Neural cell (in vitro differentiated cells): ENCODE measurements around the gene MYADML2. TPM values are rescaled to one million over a fixed set of nuclear protein-coding genes. Genes with fewer than 3 reads are reported as not detected.

ENCODE experiments used
- H2AFZ ChIP-seq: fragments of 200-600, 300-800 bp; sonication (generic), shearing (Covaris generic); 2 replicates; pipeline ENCODE4 v1.6.0; 2014; ENCODE audit warnings: low read depth, mild to moderate bottlenecking, antibody characterized with exemption, low read length, moderate library complexity
- H3F3A ChIP-seq: fragments of 200-600 bp; shearing (Covaris generic); 2 replicates; pipeline ENCODE4 v1.6.1; 2016; ENCODE audit warnings: mild to moderate bottlenecking, moderate library complexity, mixed read lengths, antibody characterized with exemption, low read length; ENCODE audit not compliant: insufficient read depth, poor library complexity, severe bottlenecking
- H3K27ac ChIP-seq: fragments of 200-600, 300-800 bp; sonication (generic), shearing (Covaris generic); 2 replicates; pipeline ENCODE4 v1.5.1; 2014; ENCODE audit warnings: mild to moderate bottlenecking, low read length, moderate library complexity
- H3K27me3 ChIP-seq: fragments of 300-800, 200-600 bp; sonication (generic), shearing (Covaris generic); 2 replicates; pipeline ENCODE4 v1.6.0; 2014; ENCODE audit warnings: mild to moderate bottlenecking, low read depth, low read length, moderate library complexity; ENCODE audit not compliant: insufficient read depth
- H3K36me3 ChIP-seq: fragments of 300-800, 200-600 bp; sonication (generic), shearing (Covaris generic); 2 replicates; pipeline ENCODE4 v1.5.1; 2014; ENCODE audit warnings: mild to moderate bottlenecking, antibody characterized with exemption, low read length, moderate library complexity; ENCODE audit not compliant: insufficient read depth
- H3K4me2 ChIP-seq: fragments of 300-800, 200-600 bp; sonication (generic), shearing (Covaris generic); 2 replicates; pipeline ENCODE4 v1.6.0; 2014; ENCODE audit warnings: mild to moderate bottlenecking, low read length
- H3K4me3 ChIP-seq: fragments of 300-800, 200-600 bp; sonication (generic), shearing (Covaris generic); 2 replicates; pipeline ENCODE4 v1.5.1; 2014; ENCODE audit warnings: mild to moderate bottlenecking, low read length, moderate library complexity
- H3K79me2 ChIP-seq: fragments of 200-600 bp; shearing (Covaris generic); replicated peaks from 2 replicates; pipeline ENCODE4 v1.6.0; 2014; ENCODE audit warnings: mild to moderate bottlenecking, low read length, moderate library complexity; ENCODE audit not compliant: insufficient read depth
- H3K9ac ChIP-seq: fragments of 300-800, 200-600 bp; sonication (generic), shearing (Covaris generic); 2 replicates; pipeline ENCODE4 v1.6.1; 2016; ENCODE audit warnings: mild to moderate bottlenecking, low read length, mixed read lengths
- H3K9me2 ChIP-seq: fragments of 200-600 bp; shearing (Covaris generic); 2 replicates; pipeline ENCODE4 v1.6.1; 2016; ENCODE audit warnings: mild to moderate bottlenecking, low read length, mixed read lengths; ENCODE audit not compliant: insufficient read depth
- H3K9me3 ChIP-seq: fragments of 200-600, 300-800 bp; sonication (generic), shearing (Covaris generic); 2 replicates; pipeline ENCODE4 v1.6.1; 2016; ENCODE audit warnings: mild to moderate bottlenecking, mixed run types, low read length, moderate library complexity, mixed read lengths
- H4K20me1 ChIP-seq: fragments of 200-600 bp; shearing (Covaris generic); 2 replicates; pipeline ENCODE4 v1.6.1; 2016; ENCODE audit warnings: mild to moderate bottlenecking, mixed run types; ENCODE audit not compliant: insufficient read depth
- CTCF ChIP-seq: fragments of 450-650 bp; IDR thresholded peaks from 2 replicates; pipeline ENCODE4 v1.5.1; 2014; ENCODE audit warnings: antibody characterized with exemption, mild to moderate bottlenecking, moderate library complexity; ENCODE audit not compliant: poor library complexity, severe bottlenecking
- EP300 ChIP-seq: fragments of 450-650 bp; conservative IDR thresholded peaks from 2 replicates; pipeline ENCODE4 v1.6.1; 2014; ENCODE audit warnings: antibody characterized with exemption, mild to moderate bottlenecking, moderate library complexity; ENCODE audit not compliant: poor library complexity, severe bottlenecking
- EZH2 ChIP-seq: fragments of 200-600, 300-800 bp; shearing (Covaris generic), sonication (generic); IDR thresholded peaks from 2 replicates; pipeline ENCODE4 v1.6.1; 2014; ENCODE audit warnings: antibody characterized with exemption, low read length, borderline replicate concordance, mild to moderate bottlenecking; ENCODE audit not compliant: insufficient read depth, poor library complexity, severe bottlenecking
- MXI1 ChIP-seq: fragments of 450-650 bp; conservative IDR thresholded peaks from 2 replicates; pipeline ENCODE4 v1.6.1; 2014; ENCODE audit warnings: antibody characterized with exemption, mild to moderate bottlenecking; ENCODE audit not compliant: poor library complexity, severe bottlenecking
- POLR2AphosphoS5 ChIP-seq: IDR thresholded peaks from 2 replicates; pipeline ENCODE4 v1.6.1; 2012
- RAD21 ChIP-seq: fragments of 450-650 bp; conservative IDR thresholded peaks from 2 replicates; pipeline ENCODE4 v1.6.1; 2014; ENCODE audit warnings: antibody characterized with exemption, mild to moderate bottlenecking, moderate library complexity
- REST ChIP-seq: IDR thresholded peaks from 2 replicates; pipeline ENCODE4 v1.6.1; 2012; ENCODE audit warnings: borderline replicate concordance
- SMC3 ChIP-seq: fragments of 450-650 bp; conservative IDR thresholded peaks from 2 replicates; pipeline ENCODE4 v1.6.1; 2014; ENCODE audit warnings: antibody characterized with exemption, mild to moderate bottlenecking, moderate library complexity; ENCODE audit not compliant: poor library complexity
- TAF1 ChIP-seq: IDR thresholded peaks from 2 replicates; pipeline ENCODE4 v1.6.1; 2012; ENCODE audit warnings: low read depth
- polyA plus RNA-seq: library from polyadenylated mRNA; depleted of rRNA; stranded (reverse); fragments of >200 nt; gene quantifications from 2 replicates; pipeline ENCODE4 v1.2.3, GENCODE V29; 2014

MYADML2 gene
- polyA plus RNA-seq, 1 donor from 2014 or later = 1.1 TPM

GRCh38 chr17:81934850-81935708 lies 12.0 kb downstream of the MYADML2 start:
- Histone ChIP-seq H3K36me3 (no peaks in the 10 kb centered on the region), H2AFZ (no peak overlapping the region), H3K79me2 (no peaks in the 10 kb centered on the region), H3K9me3 (no peaks in the 10 kb centered on the region), H3K9me2 (no peaks in the 10 kb centered on the region), H3K4me2 (no peak overlapping the region), H3K4me3 (no peak overlapping the region), H3F3A (no peaks in the 10 kb centered on the region), H4K20me1 (no peaks in the 10 kb centered on the region), H3K27me3 (no peaks in the 10 kb centered on the region), H3K9ac (no peak overlapping the region), H3K27ac (no peak overlapping the region)
- TF ChIP-seq TAF1 (no peak), SMC3 (no peak)

- TF ChIP-seq REST (no peak), POLR2AphosphoS5 (no peak), RAD21 (no peak), SMC3 (no peak), CTCF (no peak), MXI1 (no peak), TAF1 (no peak), EZH2 (no peak), EP300 (no peak)
- H3K9ac ChIP-seq = no peak overlapping the region
- no peak overlapping the region for H3K4me3 ChIP-seq
- H3K4me2 ChIP-seq = no peak overlapping the region
- H4K20me1 ChIP-seq = no peaks in the 10 kb centered on the region
- H2AFZ ChIP-seq = no peak overlapping the region
- H3K27ac ChIP-seq = no peak overlapping the region
- no peaks in the 10 kb centered on the region for H3K9me2 ChIP-seq
- H3F3A ChIP-seq = no peaks in the 10 kb centered on the region
- H3K9me3 ChIP-seq = no peaks in the 10 kb centered on the region
- H3K79me2 ChIP-seq = no peaks in the 10 kb centered on the region
- no peaks in the 10 kb centered on the region for H3K27me3 ChIP-seq
- H3K36me3 ChIP-seq = no peaks in the 10 kb centered on the region
Observed at GRCh38 chr17:81934098-81934757, 12.8 kb downstream of the MYADML2 start.
